Cardiac fibroblast (primary cell): ENCODE measurements around the gene CSH2.
A peak's percentile ranks its signal among the peaks of the same experiment; 100 is the strongest.

Experiments used
- DNase-seq, 2 donors: peaks; one replicate each; pipeline versions ENCODE4 v3.0.0 to v3.0.0-alpha.2; 2010; ENCODE audit warnings: low read depth in 2 of 2
- H3K4me3 ChIP-seq, 2 donors: replicated peaks in 1 of 2; 1 replicate in 1 of 2; 2 replicates in 1 of 2; pipeline ENCODE4 v1.5.1; 2011; ENCODE audit warnings: low read depth in 2 of 2, low read length in 2 of 2, mild to moderate bottlenecking in 2 of 2, moderate library complexity in 1 of 2
- TF ChIP-seq, protein P1 (sequence below): IDR thresholded peaks from one replicate; pipeline ENCODE4 v1.5.1; 2011; ENCODE audit warnings: low read depth, mild to moderate bottlenecking, low read length, inconsistent platforms

Gene CSH2

DNA sequence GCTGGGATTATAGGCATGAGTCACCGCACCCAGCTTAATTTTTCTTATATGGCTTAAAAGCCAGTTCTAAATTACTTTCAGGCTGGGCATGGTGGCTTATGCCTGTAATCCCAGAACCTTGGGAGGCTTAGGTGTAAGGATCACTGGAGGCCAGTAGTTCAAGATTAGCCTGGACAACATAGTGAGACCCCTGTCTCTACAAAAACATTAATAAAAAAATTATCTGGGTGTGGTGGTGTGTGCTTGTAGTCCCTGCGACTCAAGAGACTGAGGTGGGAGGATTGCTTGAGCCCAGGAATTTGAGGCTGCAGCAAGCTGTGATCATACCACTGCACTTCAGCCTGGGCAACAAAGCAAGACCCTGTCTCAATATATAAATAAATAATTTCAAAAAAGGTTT is 20.2 kb downstream of the CSH2 start:
- no peak overlapping the region for H3K4me3 ChIP-seq
- DNase-seq, result no peak
- TF ChIP-seq, protein P1, sequence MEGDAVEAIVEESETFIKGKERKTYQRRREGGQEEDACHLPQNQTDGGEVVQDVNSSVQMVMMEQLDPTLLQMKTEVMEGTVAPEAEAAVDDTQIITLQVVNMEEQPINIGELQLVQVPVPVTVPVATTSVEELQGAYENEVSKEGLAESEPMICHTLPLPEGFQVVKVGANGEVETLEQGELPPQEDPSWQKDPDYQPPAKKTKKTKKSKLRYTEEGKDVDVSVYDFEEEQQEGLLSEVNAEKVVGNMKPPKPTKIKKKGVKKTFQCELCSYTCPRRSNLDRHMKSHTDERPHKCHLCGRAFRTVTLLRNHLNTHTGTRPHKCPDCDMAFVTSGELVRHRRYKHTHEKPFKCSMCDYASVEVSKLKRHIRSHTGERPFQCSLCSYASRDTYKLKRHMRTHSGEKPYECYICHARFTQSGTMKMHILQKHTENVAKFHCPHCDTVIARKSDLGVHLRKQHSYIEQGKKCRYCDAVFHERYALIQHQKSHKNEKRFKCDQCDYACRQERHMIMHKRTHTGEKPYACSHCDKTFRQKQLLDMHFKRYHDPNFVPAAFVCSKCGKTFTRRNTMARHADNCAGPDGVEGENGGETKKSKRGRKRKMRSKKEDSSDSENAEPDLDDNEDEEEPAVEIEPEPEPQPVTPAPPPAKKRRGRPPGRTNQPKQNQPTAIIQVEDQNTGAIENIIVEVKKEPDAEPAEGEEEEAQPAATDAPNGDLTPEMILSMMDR, result no peak

DNA sequence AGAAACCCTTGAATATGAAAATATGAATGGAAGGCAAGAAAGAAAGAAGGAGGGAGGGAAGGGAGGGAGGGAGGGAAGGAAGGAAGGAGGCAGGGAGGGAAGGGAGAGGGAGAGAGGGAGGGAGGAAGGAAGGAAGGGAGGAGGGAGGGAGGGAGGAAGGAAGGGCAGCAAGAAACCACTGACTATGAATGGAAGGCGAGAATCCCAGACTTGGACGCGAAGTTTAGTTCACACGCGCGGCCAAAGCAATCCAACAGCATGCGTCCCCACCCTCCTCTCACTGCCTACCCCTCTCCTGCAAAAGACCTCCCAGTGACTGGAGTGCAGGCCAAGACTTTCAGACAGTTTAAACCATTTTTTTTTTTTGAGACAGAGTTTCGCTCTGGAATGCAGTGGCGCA is 23.1 kb downstream of the CSH2 start:
- no peak overlapping the region for H3K4me3 ChIP-seq
- no peak for DNase-seq
- TF ChIP-seq, protein P1, result no peak

DNA sequence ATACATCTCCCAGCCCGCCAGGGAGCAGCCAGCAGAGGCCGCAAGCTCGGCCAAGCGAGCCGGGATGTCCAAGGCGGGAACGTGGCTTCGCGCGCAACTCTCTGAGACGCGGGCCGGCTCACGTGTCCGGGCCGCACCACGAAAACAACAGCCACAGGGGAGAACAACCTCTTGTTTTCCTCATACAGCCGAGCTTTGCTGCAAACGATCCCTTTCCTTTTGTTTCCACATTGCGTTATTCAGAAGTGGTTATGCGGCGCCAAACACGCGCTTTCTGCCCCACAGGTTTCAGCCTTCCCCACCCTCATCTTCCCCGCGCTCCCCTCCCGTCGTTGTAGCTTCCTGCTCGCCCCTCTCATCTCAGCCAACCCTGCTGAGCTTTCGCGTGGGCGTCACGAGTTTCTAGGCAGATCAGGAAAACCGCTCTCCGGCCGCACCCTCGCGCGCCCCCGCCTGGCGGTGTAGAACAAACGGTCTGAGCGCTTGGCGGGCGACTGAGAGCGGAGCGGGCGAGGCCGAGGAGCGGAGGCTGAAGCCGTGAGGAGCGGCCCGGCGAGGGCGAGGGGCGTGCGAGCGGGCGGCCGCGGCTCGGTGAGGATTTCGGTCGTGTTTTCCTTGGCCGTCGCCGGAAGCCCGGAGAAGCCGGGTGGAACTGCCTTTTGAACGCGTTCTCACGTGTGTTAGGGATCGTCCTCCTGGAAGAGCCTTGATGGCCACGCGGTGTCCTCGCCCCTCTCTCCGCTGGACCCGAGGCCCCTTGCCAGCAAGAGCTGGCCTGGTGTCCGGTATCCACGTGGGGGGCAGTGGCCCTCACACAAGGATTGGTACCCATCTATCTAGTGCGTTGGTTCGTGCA is 24.4 kb downstream of the CSH2 start:
- H3K4me3 ChIP-seq, result peak overlapping the region; percentile 15 to 27
- TF ChIP-seq, protein P1, result peak; percentile 64
- peak; percentile 93 to 94 for DNase-seq

DNA sequence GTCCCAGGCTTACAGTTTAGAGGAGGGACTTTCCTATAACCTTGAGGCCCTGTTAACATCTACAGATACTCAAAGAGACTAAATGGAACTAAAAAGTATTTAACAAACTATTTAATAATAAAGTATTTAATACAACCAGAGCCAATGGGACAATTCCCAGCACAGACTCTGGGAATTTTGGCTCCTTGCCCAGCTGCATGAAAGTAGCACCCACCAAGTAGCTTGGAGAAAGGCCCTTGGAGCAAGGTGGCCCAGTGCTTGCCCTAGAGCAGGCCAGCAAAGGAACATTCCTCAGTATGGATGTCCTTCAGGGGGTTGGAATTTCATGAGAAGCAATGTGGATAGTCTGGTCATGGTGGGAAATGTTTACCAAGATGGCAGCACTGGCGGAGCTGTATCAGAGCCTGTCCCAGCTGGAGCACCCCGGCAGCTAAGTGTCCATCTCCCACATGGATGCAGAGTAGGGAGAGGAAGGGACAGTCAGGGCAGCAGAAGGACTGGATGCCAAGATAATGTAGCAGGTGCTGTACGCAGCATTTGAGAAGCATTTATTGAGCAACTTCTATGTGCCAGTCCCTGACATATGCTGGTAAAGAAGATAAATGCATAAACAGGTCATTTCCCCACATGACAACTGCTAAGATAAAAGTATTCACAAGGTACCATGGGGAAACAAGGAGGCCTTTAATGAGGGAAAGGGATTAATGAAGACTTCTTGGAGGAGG is 25.8 kb downstream of the CSH2 start:
- TF ChIP-seq, protein P1, result no peak
- H3K4me3 ChIP-seq, result no peak overlapping the region
- DNase-seq, result no peak

GRCh38 chr17:63845509-63845908 is 28.0 kb downstream of the CSH2 start:
- TF ChIP-seq, protein P1, result no peak

GRCh38 chr17:63843910-63844677 is 29.4 kb downstream of the CSH2 start:
- TF ChIP-seq, protein P1, result no peak
- no peak overlapping the region for H3K4me3 ChIP-seq
- DNase-seq, result peak in 1 of 2 donors; percentile 16

More at GRCh38 chr17:63845509-63845908, 28.0 kb downstream of the CSH2 start:
- no peak for DNase-seq
- H3K4me3 ChIP-seq, result no peak overlapping the region

- peak overlapping the region; percentile 42 to 45 for H3K4me3 ChIP-seq
- DNase-seq, result peak; percentile 90 to 98
Measured at GRCh38 chr17:63843387-63843888, 30.0 kb downstream of the CSH2 start.
